Measurements from ENCODE around the gene IL1RN. TPM values are rescaled to one million over a fixed set of nuclear protein-coding genes. Genes with fewer than 3 reads are reported as not detected.

The IL1RN gene
- total and polyA plus RNA-seq, 2 of the 13 experiments (the other 11 are each of a cell fraction or from before 2014, with no cell fraction given): 21.2 to 101 TPM

- TF ChIP-seq, protein P1, sequence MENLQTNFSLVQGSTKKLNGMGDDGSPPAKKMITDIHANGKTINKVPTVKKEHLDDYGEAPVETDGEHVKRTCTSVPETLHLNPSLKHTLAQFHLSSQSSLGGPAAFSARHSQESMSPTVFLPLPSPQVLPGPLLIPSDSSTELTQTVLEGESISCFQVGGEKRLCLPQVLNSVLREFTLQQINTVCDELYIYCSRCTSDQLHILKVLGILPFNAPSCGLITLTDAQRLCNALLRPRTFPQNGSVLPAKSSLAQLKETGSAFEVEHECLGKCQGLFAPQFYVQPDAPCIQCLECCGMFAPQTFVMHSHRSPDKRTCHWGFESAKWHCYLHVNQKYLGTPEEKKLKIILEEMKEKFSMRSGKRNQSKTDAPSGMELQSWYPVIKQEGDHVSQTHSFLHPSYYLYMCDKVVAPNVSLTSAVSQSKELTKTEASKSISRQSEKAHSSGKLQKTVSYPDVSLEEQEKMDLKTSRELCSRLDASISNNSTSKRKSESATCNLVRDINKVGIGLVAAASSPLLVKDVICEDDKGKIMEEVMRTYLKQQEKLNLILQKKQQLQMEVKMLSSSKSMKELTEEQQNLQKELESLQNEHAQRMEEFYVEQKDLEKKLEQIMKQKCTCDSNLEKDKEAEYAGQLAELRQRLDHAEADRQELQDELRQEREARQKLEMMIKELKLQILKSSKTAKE (CRISPR knock-in tag; IDR thresholded peaks at IDR 0.05; ENCODE audit: borderline replicate concordance): peak; percentile 44; the same call in 1 of the 2 replicates
- TF ChIP-seq ZNF567 (CRISPR knock-in tag; IDR thresholded peaks at IDR 0.05; ENCODE audit: borderline replicate concordance) (no peak), ZNF121 (CRISPR knock-in tag; IDR thresholded peaks at IDR 0.05) (peak; percentile 56; the same call in 1 of the 2 replicates), NCOA2 (CRISPR knock-in tag; IDR thresholded peaks at IDR 0.05) (peak; percentile 79), DNMT1 (CRISPR knock-in tag; IDR thresholded peaks at IDR 0.05) (no peak), ZNF703 (CRISPR knock-in tag; IDR thresholded peaks at IDR 0.05; ENCODE audit: borderline replicate concordance) (no peak), ZNF761 (CRISPR knock-in tag; conservative IDR thresholded peaks at IDR 0.05) (no peak), ZNF205 (CRISPR knock-in tag; IDR thresholded peaks at IDR 0.05) (no peak; the same call in 1 of the 2 replicates), HOXA9 (CRISPR knock-in tag; IDR thresholded peaks at IDR 0.05; ENCODE audit: borderline replicate concordance) (0 out of 2 replicates have a peak, but pooled peaks have one; percentile 24), TERF1 (CRISPR knock-in tag; IDR thresholded peaks at IDR 0.05) (no peak), NR1H2 (CRISPR knock-in tag; IDR thresholded peaks at IDR 0.05; ENCODE audit: borderline replicate concordance, low read depth) (no peak), SAFB2 (CRISPR knock-in tag; IDR thresholded peaks at IDR 0.05; ENCODE audit: borderline replicate concordance, low read depth) (no peak), GFI1 (CRISPR knock-in tag; IDR thresholded peaks at IDR 0.05; ENCODE audit: borderline replicate concordance) (0 out of 2 replicates have a peak, but pooled peaks have one; percentile 54)
- TF ChIP-seq, protein P2, sequence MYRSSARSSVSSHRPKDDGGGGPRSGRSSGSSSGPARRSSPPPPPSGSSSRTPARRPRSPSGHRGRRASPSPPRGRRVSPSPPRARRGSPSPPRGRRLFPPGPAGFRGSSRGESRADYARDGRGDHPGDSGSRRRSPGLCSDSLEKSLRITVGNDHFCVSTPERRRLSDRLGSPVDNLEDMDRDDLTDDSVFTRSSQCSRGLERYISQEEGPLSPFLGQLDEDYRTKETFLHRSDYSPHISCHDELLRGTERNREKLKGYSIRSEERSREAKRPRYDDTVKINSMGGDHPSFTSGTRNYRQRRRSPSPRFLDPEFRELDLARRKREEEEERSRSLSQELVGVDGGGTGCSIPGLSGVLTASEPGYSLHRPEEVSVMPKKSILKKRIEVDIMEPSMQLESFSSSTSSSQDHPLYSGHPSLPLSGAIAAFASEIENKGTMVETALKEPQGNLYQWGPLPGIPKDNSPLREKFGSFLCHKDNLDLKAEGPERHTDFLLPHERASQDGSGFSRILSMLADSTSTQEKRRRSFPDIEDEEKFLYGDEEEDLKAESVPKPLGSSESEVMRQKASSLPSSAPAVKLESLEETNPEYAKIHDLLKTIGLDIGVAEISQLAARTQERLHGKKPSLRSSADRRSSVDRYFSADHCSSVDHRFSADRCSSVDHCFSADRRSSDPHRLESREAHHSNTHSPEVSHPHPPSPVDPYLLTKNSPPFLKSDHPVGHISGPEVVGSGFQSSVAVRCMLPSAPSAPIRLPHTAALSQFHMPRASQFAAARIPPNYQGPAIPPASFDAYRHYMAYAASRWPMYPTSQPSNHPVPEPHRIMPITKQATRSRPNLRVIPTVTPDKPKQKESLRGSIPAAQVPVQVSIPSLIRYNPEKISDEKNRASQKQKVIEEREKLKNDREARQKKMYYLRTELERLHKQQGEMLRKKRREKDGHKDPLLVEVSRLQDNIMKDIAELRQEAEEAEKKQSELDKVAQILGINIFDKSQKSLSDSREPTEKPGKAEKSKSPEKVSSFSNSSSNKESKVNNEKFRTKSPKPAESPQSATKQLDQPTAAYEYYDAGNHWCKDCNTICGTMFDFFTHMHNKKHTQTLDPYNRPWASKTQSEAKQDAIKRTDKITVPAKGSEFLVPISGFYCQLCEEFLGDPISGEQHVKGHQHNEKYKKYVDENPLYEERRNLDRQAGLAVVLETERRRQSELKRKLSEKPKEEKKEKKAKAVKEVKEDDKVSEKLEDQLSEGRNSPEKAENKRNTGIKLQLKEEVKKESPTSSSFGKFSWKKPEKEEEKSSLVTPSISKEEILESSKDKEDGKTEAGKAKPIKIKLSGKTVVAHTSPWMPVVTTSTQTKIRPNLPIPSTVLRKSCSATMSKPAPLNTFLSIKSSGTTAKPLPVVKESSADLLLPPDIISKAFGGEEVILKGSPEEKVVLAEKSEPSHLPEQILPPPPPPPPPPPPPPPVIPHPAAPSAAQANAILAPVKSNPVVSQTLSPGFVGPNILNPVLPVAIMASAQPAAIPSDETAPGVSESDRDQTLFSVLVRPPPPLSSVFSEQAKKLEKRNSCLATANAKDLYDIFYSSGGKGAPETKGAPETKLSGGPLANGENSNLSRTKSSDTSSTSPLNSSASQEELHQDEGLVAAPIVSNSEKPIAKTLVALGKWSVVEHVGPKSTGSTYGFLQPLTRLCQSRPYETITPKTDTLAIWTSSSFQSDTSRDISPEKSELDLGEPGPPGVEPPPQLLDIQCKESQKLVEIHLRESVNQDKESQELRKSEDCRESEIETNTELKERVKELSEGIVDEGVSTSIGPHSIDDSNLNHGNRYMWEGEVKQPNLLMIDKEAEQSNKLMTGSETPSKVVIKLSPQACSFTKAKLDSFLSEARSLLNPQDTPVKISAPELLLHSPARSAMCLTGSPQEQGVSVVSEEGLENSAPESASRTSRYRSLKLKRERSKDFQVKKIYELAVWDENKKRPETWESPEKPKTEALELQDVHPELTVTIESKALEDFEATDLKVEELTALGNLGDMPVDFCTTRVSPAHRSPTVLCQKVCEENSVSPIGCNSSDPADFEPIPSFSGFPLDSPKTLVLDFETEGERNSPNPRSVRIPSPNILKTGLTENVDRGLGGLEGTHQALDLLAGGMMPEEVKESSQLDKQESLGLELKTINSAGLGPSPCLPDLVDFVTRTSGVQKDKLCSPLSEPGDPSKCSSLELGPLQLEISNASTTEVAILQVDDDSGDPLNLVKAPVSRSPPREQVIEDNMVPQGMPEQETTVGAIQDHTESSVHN (CRISPR knock-in tag; IDR thresholded peaks at IDR 0.05): no peak
- TF ChIP-seq, protein P3, sequence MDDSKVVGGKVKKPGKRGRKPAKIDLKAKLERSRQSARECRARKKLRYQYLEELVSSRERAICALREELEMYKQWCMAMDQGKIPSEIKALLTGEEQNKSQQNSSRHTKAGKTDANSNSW (CRISPR knock-in tag; IDR thresholded peaks at IDR 0.05; ENCODE audit: borderline replicate concordance): no peak
Observed at GRCh38 chr2:113088213-113088992, 39.0 kb upstream of the IL1RN start (continued).
